Measurements from ENCODE around the gene WIPI1.

DNA sequence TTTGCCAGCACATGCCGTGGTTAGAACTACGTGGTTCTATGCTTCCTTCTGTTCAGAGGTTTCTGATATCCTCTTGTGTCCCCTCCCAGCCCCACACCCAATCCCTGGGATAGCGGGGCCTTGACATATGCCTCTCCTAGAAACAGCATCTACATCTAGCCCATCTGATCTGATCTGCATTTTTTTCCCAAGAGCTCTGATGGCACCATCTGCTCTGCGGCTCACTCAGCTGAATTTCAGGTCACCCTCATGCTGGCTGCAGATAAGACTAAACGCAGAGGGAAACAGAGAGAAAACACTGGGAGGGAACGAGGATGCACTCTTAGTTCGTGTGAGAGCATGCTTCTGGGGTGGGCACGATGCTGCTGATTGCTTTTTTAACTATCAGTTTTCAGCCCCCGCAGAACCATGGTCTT is 10.7 kb downstream of the WIPI1 start:
- TF ChIP-seq, protein P1, sequence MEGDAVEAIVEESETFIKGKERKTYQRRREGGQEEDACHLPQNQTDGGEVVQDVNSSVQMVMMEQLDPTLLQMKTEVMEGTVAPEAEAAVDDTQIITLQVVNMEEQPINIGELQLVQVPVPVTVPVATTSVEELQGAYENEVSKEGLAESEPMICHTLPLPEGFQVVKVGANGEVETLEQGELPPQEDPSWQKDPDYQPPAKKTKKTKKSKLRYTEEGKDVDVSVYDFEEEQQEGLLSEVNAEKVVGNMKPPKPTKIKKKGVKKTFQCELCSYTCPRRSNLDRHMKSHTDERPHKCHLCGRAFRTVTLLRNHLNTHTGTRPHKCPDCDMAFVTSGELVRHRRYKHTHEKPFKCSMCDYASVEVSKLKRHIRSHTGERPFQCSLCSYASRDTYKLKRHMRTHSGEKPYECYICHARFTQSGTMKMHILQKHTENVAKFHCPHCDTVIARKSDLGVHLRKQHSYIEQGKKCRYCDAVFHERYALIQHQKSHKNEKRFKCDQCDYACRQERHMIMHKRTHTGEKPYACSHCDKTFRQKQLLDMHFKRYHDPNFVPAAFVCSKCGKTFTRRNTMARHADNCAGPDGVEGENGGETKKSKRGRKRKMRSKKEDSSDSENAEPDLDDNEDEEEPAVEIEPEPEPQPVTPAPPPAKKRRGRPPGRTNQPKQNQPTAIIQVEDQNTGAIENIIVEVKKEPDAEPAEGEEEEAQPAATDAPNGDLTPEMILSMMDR (IDR thresholded peaks at IDR 0.05; ENCODE audit: insufficient read depth, low read length) = no peak
- TF ChIP-seq SPI1 (IDR thresholded peaks at IDR 0.05; ENCODE audit: borderline replicate concordance, low read depth) (no peak), POLR2AphosphoS5 (IDR thresholded peaks at IDR 0.05; ENCODE audit: low read depth) (no peak)

Data from HL-60 (cell line).